SJCRH30 (cell line): ENCODE data around the gene TSPAN11. TPM values are rescaled to one million over a fixed set of nuclear protein-coding genes. Genes with fewer than 3 reads are reported as not detected.

Experiments used
- DNase-seq, 2 experiments: peaks; one replicate each; pipeline ENCODE4 v3.0.0-alpha.2; 2015 to 2020
- H3K27ac ChIP-seq: fragments of 250-450 bp; sonication (Bioruptor Pico); 2 replicates; pipeline ENCODE4 v1.5.1; 2020; ENCODE audit warnings: mild to moderate bottlenecking, moderate library complexity
- H3K27me3 ChIP-seq: fragments of 250-450 bp; sonication (Bioruptor Pico); 2 replicates; pipeline ENCODE4 v1.5.1; 2020; ENCODE audit warnings: mild to moderate bottlenecking, moderate library complexity
- H3K36me3 ChIP-seq: fragments of 250-450 bp; sonication (Bioruptor Pico); 2 replicates; pipeline ENCODE4 v1.5.1; 2020; ENCODE audit warnings: mild to moderate bottlenecking, moderate library complexity
- H3K4me1 ChIP-seq: fragments of 250-450 bp; sonication (Bioruptor Pico); 2 replicates; pipeline ENCODE4 v1.5.1; 2020; ENCODE audit warnings: mild to moderate bottlenecking, moderate library complexity
- H3K4me3 ChIP-seq: fragments of 250-450 bp; sonication (Bioruptor Pico); 2 replicates; pipeline ENCODE4 v1.5.1; 2020; ENCODE audit warnings: mild to moderate bottlenecking, moderate library complexity
- H3K9me3 ChIP-seq: fragments of 250-450 bp; sonication (Bioruptor Pico); replicated peaks from 2 replicates; pipeline ENCODE4 v1.5.1; 2020; ENCODE audit warnings: mild to moderate bottlenecking, moderate library complexity
- total RNA-seq: library from RNA; depleted of rRNA; stranded (reverse); fragments of >200 nt; shearing (Covaris generic); gene quantifications from 2 replicates; pipeline ENCODE4 v1.2.3, GENCODE V29; 2014; rRNA removed

The TSPAN11 gene
- total RNA-seq, 1 experiment from 2014 or later, result 6.5 TPM

GRCh38 chr12:31033681-31034080 is 107.1 kb downstream of the TSPAN11 start:
- H3K36me3 ChIP-seq, result no peaks in the 10 kb centered on the region
- H3K27me3 ChIP-seq, result peaks cover 5% of the 10 kb centered on the region; the same call in 1 of the 2 replicates
- H3K4me1 ChIP-seq, result no peaks in the 10 kb centered on the region
- no peaks in the 10 kb centered on the region for H3K9me3 ChIP-seq
- DNase-seq, result no peak
- H3K4me3 ChIP-seq, result no peak overlapping the region
- no peak overlapping the region for H3K27ac ChIP-seq

- H3K27me3 ChIP-seq, result peaks cover 5% of the 10 kb centered on the region; the same call in 1 of the 2 replicates
- no peaks in the 10 kb centered on the region for H3K4me1 ChIP-seq
- H3K36me3 ChIP-seq, result no peaks in the 10 kb centered on the region
These were observed 107.8 kb downstream of the TSPAN11 start for GRCh38 chr12:31034372-31034771.

GRCh38 chr12:31035226-31035625 is 108.7 kb downstream of the TSPAN11 start:
- Histone ChIP-seq H3K27me3 (peaks cover 5% of the 10 kb centered on the region; the same call in 1 of the 2 replicates), H3K36me3 (no peaks in the 10 kb centered on the region), H3K4me3 (no peak overlapping the region), H3K27ac (no peak overlapping the region), H3K9me3 (no peaks in the 10 kb centered on the region; the same call in 1 of the 2 replicates), H3K4me1 (no peaks in the 10 kb centered on the region)
- DNase-seq, result no peak

More at GRCh38 chr12:31034372-31034771, 107.8 kb downstream of the TSPAN11 start:
- Histone ChIP-seq H3K4me3 (no peak overlapping the region), H3K9me3 (no peaks in the 10 kb centered on the region), H3K27ac (no peak overlapping the region)
- DNase-seq, result no peak

- no peak overlapping the region for H3K4me3 ChIP-seq
- DNase-seq, result no peak
- H3K9me3 ChIP-seq, result no peaks in the 10 kb centered on the region; the same call in 1 of the 2 replicates
- H3K36me3 ChIP-seq, result no peaks in the 10 kb centered on the region
- peaks cover 5% of the 10 kb centered on the region; the same call in 1 of the 2 replicates for H3K27me3 ChIP-seq
- H3K4me1 ChIP-seq, result no peaks in the 10 kb centered on the region
- no peak overlapping the region for H3K27ac ChIP-seq
These were observed 109.6 kb downstream of the TSPAN11 start for GRCh38 chr12:31035967-31036665.

- Histone ChIP-seq H3K4me1 (no peaks in the 10 kb centered on the region), H3K27me3 (peaks cover 5% of the 10 kb centered on the region; the same call in 1 of the 2 replicates), H3K27ac (no peak overlapping the region), H3K36me3 (no peaks in the 10 kb centered on the region), H3K4me3 (no peak overlapping the region), H3K9me3 (no peaks in the 10 kb centered on the region; the same call in 1 of the 2 replicates)
- no peak for DNase-seq
These were observed 110.5 kb downstream of the TSPAN11 start for GRCh38 chr12:31037028-31037427.

- no peaks in the 10 kb centered on the region; the same call in 1 of the 2 replicates for H3K9me3 ChIP-seq
- no peak for DNase-seq
- no peak overlapping the region for H3K27ac ChIP-seq
- H3K4me3 ChIP-seq, result no peak overlapping the region
- H3K27me3 ChIP-seq, result peaks cover 5% of the 10 kb centered on the region; the same call in 1 of the 2 replicates
- H3K36me3 ChIP-seq, result no peaks in the 10 kb centered on the region
- H3K4me1 ChIP-seq, result no peaks in the 10 kb centered on the region
These were observed 111.4 kb downstream of the TSPAN11 start for GRCh38 chr12:31037931-31038330.

- no peaks in the 10 kb centered on the region for H3K36me3 ChIP-seq
- no peaks in the 10 kb centered on the region for H3K27me3 ChIP-seq
- no peak for DNase-seq
- H3K4me3 ChIP-seq, result no peak overlapping the region
- H3K27ac ChIP-seq, result no peak overlapping the region
- H3K9me3 ChIP-seq, result no peaks in the 10 kb centered on the region; the same call in 1 of the 2 replicates
- H3K4me1 ChIP-seq, result no peaks in the 10 kb centered on the region
These were observed 114.6 kb downstream of the TSPAN11 start for GRCh38 chr12:31041033-31041564.

Other genes with a start within 250 kb of the TSPAN11 start
- gene IPO8, start 230.9 kb upstream of the TSPAN11 start, total RNA-seq, result 29.3 and 34.9 TPM in 2 replicates
- gene CAPRIN2, start 171.8 kb upstream of the TSPAN11 start, total RNA-seq, result 18.6 and 27.5 TPM in 2 replicates
- gene DDX11, start 147.1 kb downstream of the TSPAN11 start, total RNA-seq, result 42.4 and 58.7 TPM in 2 replicates